Measurements from ENCODE around the gene DUSP1.

GRCh38 chr5:172775326-172776234 is 4.6 kb upstream of the DUSP1 start:
- TF ChIP-seq GATA3 (IDR thresholded peaks at IDR 0.05; ENCODE audit: low read depth, low read length) (no peak), GATA2 (IDR thresholded peaks at IDR 0.05; ENCODE audit: low read depth, low read length) (no peak)
